ENCODE results near the gene PAPPA.

- TF ChIP-seq, protein P1, sequence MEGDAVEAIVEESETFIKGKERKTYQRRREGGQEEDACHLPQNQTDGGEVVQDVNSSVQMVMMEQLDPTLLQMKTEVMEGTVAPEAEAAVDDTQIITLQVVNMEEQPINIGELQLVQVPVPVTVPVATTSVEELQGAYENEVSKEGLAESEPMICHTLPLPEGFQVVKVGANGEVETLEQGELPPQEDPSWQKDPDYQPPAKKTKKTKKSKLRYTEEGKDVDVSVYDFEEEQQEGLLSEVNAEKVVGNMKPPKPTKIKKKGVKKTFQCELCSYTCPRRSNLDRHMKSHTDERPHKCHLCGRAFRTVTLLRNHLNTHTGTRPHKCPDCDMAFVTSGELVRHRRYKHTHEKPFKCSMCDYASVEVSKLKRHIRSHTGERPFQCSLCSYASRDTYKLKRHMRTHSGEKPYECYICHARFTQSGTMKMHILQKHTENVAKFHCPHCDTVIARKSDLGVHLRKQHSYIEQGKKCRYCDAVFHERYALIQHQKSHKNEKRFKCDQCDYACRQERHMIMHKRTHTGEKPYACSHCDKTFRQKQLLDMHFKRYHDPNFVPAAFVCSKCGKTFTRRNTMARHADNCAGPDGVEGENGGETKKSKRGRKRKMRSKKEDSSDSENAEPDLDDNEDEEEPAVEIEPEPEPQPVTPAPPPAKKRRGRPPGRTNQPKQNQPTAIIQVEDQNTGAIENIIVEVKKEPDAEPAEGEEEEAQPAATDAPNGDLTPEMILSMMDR (IDR thresholded peaks at IDR 0.05): no peak
- TF ChIP-seq POLR2A (IDR thresholded peaks at IDR 0.05): no peak
These were observed 201.7 kb downstream of the PAPPA start for GRCh38 chr9:116355153-116355921.

All from Peyer's patch (tissue), 4 donors.